Mucosa of descending colon (tissue), 3 donors: ENCODE data around the gene MYCN. TPM values are rescaled to one million over a fixed set of nuclear protein-coding genes. Genes with fewer than 3 reads are reported as not detected.

Source experiments
- ATAC-seq: fragments of 200-7000 bp; cut with Tn5 transposase; one replicate; pipeline ENCODE4 v1.9.1; 2020; ENCODE audit warnings: mild to moderate bottlenecking, moderate library complexity
- DNase-seq, 3 donors: peaks; one replicate each; pipeline ENCODE4 v3.0.0-alpha.2; 2020
- H3K36me3 ChIP-seq: fragments of 200-600 bp; one replicate; pipeline ENCODE4 v1.8.0; 2021; ENCODE audit warnings: low read depth, mild to moderate bottlenecking
- H3K4me1 ChIP-seq: fragments of 200-600 bp; one replicate; pipeline ENCODE4 v1.8.0; 2021; ENCODE audit warnings: low read depth, mild to moderate bottlenecking
- H3K4me3 ChIP-seq: fragments of 200-600 bp; one replicate; pipeline ENCODE4 v1.8.0; 2021; ENCODE audit warnings: mild to moderate bottlenecking
- H3K9me3 ChIP-seq: fragments of 200-600 bp; one replicate; pipeline ENCODE4 v1.8.0; 2021; ENCODE audit warnings: mild to moderate bottlenecking
- CTCF ChIP-seq: fragments of 200-600 bp; IDR thresholded peaks from one replicate; pipeline ENCODE4 v1.8.0; 2022; ENCODE audit warnings: antibody characterized with exemption, mild to moderate bottlenecking
- intact Hi-C, 2 donors: fragments of 100-400 bp; cut with DNase I in 1 of 2; cut with micrococcal nuclease in 1 of 2; formaldehyde crosslinking; loops; one replicate each; pipeline versions ENCODE4 v1.11.0 to v1.11.1; 2022; cut with DNase I, micrococcal nuclease
- total RNA-seq, 3 donors: library from RNA; stranded (reverse); fragmentation: NEBNext Ultra II Directional in 2 of 3; extraction: Animal tissue kit (Norgen Biotek cat#: 25700) in 2 of 3; gene quantifications; one replicate each; pipeline versions ENCODE4 v1.2.1 to v1.2.4, GENCODE V29; 2021 to 2023
- donor health status: DM: no; HTN: no; CAD: no; lungs with moderate emphysema.
- donor health status: DM: no; HTN: no; CAD: no.
- donor health status: DM: no; HTN: yes; CAD: no.

MYCN gene
- total RNA-seq, 3 donors from 2014 or later = 0.52 to 1.1 (median 1.1) TPM

GRCh38 chr2:15973481-15974401 is 33.4 kb downstream of the MYCN start:
- ATAC-seq (no peak), DNase-seq (no peak)
- H3K4me1 ChIP-seq = no peaks in the 10 kb centered on the region
- TF ChIP-seq CTCF = no peak
- H3K4me3 ChIP-seq = no peak overlapping the region
- no peaks in the 10 kb centered on the region for H3K9me3 ChIP-seq
- no peaks in the 10 kb centered on the region for H3K36me3 ChIP-seq
- intact Hi-C loops = no loop called here

DNA sequence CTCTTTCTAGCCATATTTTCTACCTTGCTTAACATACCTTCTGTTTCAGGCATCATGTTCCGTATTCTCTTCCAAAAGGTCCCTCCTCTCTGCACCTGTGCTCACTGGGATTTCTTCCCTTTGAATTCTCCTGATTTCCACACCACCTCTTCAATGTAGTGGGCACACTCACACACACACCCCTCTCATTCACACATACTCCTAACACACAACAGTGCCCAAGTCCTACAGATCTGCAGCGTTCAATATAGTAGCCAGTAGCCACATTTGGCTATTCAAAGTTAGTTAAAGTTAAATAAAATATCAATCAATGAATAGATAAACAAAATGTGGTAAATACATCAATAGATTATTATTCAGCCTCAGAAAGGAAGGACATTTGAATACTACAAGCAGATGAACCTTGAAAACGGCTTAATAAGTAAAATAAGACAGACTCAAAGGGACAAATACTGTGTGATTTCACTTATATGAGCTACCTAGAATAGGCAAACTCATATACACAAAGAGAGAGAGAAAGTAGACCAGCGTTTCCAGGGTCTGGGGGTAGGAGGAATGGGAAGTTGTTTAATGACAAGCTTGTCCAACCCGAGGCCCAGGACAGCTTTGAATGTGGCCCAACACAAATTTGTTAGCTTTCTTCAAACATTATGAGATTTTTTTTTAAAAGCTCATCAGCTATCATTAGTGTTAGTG is 34.4 kb downstream of the MYCN start:
- ATAC-seq = no peak
- no peaks in the 10 kb centered on the region for H3K4me1 ChIP-seq
- intact Hi-C loops = no loop called here
- no peak overlapping the region for H3K4me3 ChIP-seq
- no peak for DNase-seq
- H3K9me3 ChIP-seq = no peaks in the 10 kb centered on the region
- H3K36me3 ChIP-seq = no peaks in the 10 kb centered on the region
- no peak for TF ChIP-seq CTCF

GRCh38 chr2:15975261-15975600 is 34.9 kb downstream of the MYCN start:
- Histone ChIP-seq H3K4me3 (no peak overlapping the region), H3K9me3 (no peaks in the 10 kb centered on the region), H3K36me3 (no peaks in the 10 kb centered on the region), H3K4me1 (no peaks in the 10 kb centered on the region)
- intact Hi-C loops = no loop called here
- ATAC-seq (no peak), DNase-seq (no peak)
- no peak for TF ChIP-seq CTCF

DNA sequence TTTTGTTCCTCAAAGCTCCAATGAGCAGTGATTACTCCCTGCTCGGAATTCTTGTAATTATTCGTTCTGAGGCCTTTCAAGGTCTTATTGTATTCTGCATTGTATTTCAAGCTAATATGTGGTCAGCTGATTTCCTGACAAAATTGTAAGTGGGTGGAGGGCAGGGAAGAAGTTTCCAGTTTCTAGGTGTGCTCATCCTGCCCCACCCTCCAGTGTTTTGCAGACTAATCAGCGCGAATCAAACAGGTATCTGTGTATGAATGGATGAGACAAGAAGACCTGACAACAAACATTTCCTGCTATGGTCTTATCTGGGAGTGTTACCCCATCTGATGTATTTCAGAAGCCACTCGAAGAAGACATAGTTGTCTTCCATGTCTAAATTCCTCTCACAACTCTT is 35.3 kb downstream of the MYCN start:
- no peak overlapping the region for H3K4me3 ChIP-seq
- TF ChIP-seq CTCF = no peak
- no peaks in the 10 kb centered on the region for H3K36me3 ChIP-seq
- H3K4me1 ChIP-seq = no peaks in the 10 kb centered on the region
- DNase-seq (no peak), ATAC-seq (no peak)
- no peaks in the 10 kb centered on the region for H3K9me3 ChIP-seq
- intact Hi-C loops = no loop called here

DNA sequence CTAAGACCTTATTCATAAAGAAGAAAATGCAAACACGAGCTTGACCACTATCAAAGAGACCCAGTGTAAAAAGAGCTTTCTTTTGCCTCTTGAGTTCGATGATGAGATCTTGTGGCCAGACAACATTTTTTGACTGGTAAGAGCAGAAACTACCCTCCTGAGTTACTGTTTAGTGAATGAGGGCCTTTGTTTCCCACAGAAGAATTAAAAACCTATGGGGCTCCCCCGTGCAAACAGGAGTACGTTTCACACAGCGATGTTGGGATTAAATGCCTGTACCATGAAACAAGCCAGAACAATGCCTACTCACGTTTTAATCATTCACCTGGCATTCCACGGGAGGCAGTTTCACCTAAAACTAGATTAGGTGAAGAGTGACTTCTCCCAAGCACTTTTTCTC is 36.0 kb downstream of the MYCN start:
- H3K9me3 ChIP-seq = no peaks in the 10 kb centered on the region
- intact Hi-C loops = no loop called here
- no peaks in the 10 kb centered on the region for H3K4me1 ChIP-seq
- DNase-seq (no peak), ATAC-seq (no peak)
- no peaks in the 10 kb centered on the region for H3K36me3 ChIP-seq
- no peak overlapping the region for H3K4me3 ChIP-seq
- no peak for TF ChIP-seq CTCF
